Loucy (cell line): ENCODE results near the gene ABHD18.
A peak's percentile ranks its signal among the peaks of the same experiment; 100 is the strongest.

Experiments
- H2AFZ ChIP-seq: fragments of 200-600 bp; sonication (generic); 2 replicates; pipeline ENCODE4 v1.6.0; 2016; ENCODE audit warnings: antibody characterized with exemption, mild to moderate bottlenecking, low read length, moderate library complexity
- H3F3A ChIP-seq: fragments of 200-600 bp; 2 replicates; pipeline ENCODE4 v1.6.0; 2016; ENCODE audit warnings: antibody characterized with exemption, low read depth, mild to moderate bottlenecking
- H3K27me3 ChIP-seq: fragments of 200-600 bp; sonication (generic); 2 replicates; pipeline ENCODE4 v1.6.1; 2014; ENCODE audit warnings: low read length, mild to moderate bottlenecking; ENCODE audit not compliant: insufficient read depth, poor library complexity, severe bottlenecking
- H3K36me3 ChIP-seq: fragments of 200-600 bp; sonication (generic); 2 replicates; pipeline ENCODE4 v1.6.1; 2016; ENCODE audit warnings: low read length; ENCODE audit not compliant: insufficient read depth
- H3K4me1 ChIP-seq: fragments of 200-600 bp; sonication (generic); 2 replicates; pipeline ENCODE4 v1.5.1; 2014; ENCODE audit warnings: low read length, mild to moderate bottlenecking; ENCODE audit not compliant: insufficient read depth, poor library complexity, severe bottlenecking
- H3K4me2 ChIP-seq: fragments of 200-600 bp; sonication (generic); 2 replicates; pipeline ENCODE4 v1.6.0; 2014; ENCODE audit warnings: antibody characterized with exemption, low read length, low read depth, mild to moderate bottlenecking; ENCODE audit not compliant: poor library complexity, severe bottlenecking
- H3K4me3 ChIP-seq: fragments of 200-600 bp; sonication (generic); 2 replicates; pipeline ENCODE4 v1.5.1; 2014; ENCODE audit warnings: low read length, mild to moderate bottlenecking, mixed read lengths; ENCODE audit not compliant: poor library complexity, severe bottlenecking
- H3K79me2 ChIP-seq: fragments of 200-600 bp; sonication (generic); 2 replicates; pipeline ENCODE4 v1.6.1; 2014; ENCODE audit warnings: low read length; ENCODE audit not compliant: insufficient read depth
- H3K9ac ChIP-seq: fragments of 200-600 bp; sonication (generic); 2 replicates; pipeline ENCODE4 v1.6.0; 2014; ENCODE audit warnings: mild to moderate bottlenecking, low read depth, low read length, moderate library complexity; ENCODE audit not compliant: poor library complexity, severe bottlenecking
- H3K9me2 ChIP-seq: fragments of 200-600 bp; sonication (generic); replicated peaks from 2 replicates; pipeline ENCODE4 v1.6.1; 2016; ENCODE audit warnings: low read depth, low read length, mixed read lengths
- H3K9me3 ChIP-seq: fragments of 200-600 bp; sonication (generic); 2 replicates; pipeline ENCODE4 v1.6.1; 2014; ENCODE audit warnings: mild to moderate bottlenecking, antibody characterized with exemption, low read length, low read depth; ENCODE audit not compliant: insufficient read depth
- H4K20me1 ChIP-seq: fragments of 200-600 bp; sonication (generic); 2 replicates; pipeline ENCODE4 v1.6.0; 2014; ENCODE audit warnings: antibody characterized with exemption, low read length, mild to moderate bottlenecking; ENCODE audit not compliant: insufficient read depth, poor library complexity, severe bottlenecking
- EZH2phosphoT487 ChIP-seq: fragments of 200-600 bp; IDR thresholded peaks from 2 replicates; pipeline ENCODE4 v1.6.1; 2018; ENCODE audit warnings: antibody characterized with exemption, mild to moderate bottlenecking, moderate library complexity, borderline replicate concordance
- TF ChIP-seq, protein P1 (sequence below): fragments of 200-600 bp; sonication (generic); conservative IDR thresholded peaks from 2 replicates; pipeline ENCODE4 v1.5.1; 2014; ENCODE audit warnings: mild to moderate bottlenecking, antibody characterized with exemption, low read length

The ABHD18 gene

DNA sequence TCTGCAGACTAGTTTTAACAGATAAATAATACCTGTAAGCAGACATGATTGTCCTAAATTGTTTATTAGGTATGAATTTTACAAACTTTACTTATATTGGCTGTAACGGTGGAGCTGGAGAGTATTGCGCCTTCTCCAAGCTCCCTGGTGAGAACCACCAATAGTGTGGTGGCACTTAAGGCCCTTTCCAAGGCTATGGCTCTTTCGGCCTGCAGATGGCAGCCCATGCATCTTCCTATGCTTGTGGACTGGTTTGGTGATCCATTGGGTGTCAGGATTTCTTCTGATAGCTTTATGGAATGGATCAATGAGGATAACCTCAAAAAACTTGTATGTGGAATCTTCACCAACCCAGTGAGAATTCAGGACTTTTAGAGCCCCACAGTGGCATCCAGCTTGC, 103.7 kb downstream of the ABHD18 start:
- H3K4me2 ChIP-seq, result no peak overlapping the region

DNA sequence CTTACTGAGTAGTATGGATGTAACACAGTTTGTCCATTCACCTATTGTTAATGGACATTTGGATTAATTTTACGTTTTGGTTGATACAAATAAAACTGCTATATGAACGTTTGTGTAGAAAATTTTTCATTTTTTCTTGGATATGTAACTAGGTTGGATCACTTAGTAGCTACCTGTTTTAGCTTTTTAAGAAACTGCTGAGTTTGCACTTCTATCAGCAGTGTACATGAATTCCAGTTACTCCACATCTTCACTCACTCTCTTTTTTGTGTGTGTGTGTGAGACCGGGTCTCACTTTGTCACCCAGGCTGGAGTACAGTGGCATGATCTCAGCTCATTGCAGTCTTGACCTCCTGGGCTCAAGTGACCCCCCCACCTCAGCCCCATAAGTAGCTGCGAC, 111.3 kb downstream of the ABHD18 start:
- Histone ChIP-seq H3F3A (no peaks in the 10 kb centered on the region), H3K9me3 (no peaks in the 10 kb centered on the region), H4K20me1 (peaks cover 2% of the 10 kb centered on the region), H3K4me3 (no peak overlapping the region), H3K36me3 (peaks cover 45% of the 10 kb centered on the region; the same call in 1 of the 2 replicates), H3K9ac (no peak overlapping the region), H2AFZ (no peak overlapping the region), H3K4me1 (no peaks in the 10 kb centered on the region), H3K79me2 (peaks cover 10% of the 10 kb centered on the region; the same call in 1 of the 2 replicates), H3K4me2 (no peak overlapping the region), H3K9me2 (no peaks in the 10 kb centered on the region), H3K27me3 (no peaks in the 10 kb centered on the region)
- TF ChIP-seq EZH2phosphoT487, result no peak

More for the DNA sequence above, 103.7 kb downstream of the ABHD18 start:
- Histone ChIP-seq H3K9me3 (no peaks in the 10 kb centered on the region), H3K27me3 (no peaks in the 10 kb centered on the region), H3K4me3 (no peak overlapping the region), H3K9me2 (no peaks in the 10 kb centered on the region), H3F3A (no peaks in the 10 kb centered on the region), H3K9ac (no peak overlapping the region), H3K79me2 (peaks cover 44% of the 10 kb centered on the region; the same call in 1 of the 2 replicates), H2AFZ (no peak overlapping the region), H3K36me3 (no peaks in the 10 kb centered on the region), H3K4me1 (peaks cover 5% of the 10 kb centered on the region), H4K20me1 (peaks cover 21% of the 10 kb centered on the region)
- TF ChIP-seq, protein P1, sequence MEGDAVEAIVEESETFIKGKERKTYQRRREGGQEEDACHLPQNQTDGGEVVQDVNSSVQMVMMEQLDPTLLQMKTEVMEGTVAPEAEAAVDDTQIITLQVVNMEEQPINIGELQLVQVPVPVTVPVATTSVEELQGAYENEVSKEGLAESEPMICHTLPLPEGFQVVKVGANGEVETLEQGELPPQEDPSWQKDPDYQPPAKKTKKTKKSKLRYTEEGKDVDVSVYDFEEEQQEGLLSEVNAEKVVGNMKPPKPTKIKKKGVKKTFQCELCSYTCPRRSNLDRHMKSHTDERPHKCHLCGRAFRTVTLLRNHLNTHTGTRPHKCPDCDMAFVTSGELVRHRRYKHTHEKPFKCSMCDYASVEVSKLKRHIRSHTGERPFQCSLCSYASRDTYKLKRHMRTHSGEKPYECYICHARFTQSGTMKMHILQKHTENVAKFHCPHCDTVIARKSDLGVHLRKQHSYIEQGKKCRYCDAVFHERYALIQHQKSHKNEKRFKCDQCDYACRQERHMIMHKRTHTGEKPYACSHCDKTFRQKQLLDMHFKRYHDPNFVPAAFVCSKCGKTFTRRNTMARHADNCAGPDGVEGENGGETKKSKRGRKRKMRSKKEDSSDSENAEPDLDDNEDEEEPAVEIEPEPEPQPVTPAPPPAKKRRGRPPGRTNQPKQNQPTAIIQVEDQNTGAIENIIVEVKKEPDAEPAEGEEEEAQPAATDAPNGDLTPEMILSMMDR, result peak; percentile 58
- TF ChIP-seq EZH2phosphoT487, result no peak
